ENCODE results near the gene CXCR1.

CXCR1 gene

DNA sequence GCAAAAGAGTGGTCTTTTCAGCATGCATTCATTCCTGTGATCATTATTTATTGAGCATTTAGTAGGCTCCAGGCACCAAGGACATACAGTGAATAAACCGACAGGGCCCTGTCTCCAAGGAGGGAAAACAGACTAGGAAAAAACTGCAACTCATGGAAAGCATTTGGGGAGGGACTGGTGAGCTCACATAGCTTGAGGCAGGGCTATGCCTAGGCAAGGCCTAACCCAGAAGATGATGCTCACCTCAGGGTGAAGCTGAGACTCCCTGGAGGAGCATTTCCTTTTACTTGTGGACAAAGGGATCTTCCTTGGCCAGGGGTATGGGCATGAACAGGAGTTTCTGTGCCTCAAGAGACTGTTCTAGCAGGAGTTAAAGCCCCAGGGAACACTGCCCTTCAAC is 3.9 kb downstream of the CXCR1 start:
- DNase-seq (ENCODE audit: low read depth), result no peak
- TF ChIP-seq, protein P1, sequence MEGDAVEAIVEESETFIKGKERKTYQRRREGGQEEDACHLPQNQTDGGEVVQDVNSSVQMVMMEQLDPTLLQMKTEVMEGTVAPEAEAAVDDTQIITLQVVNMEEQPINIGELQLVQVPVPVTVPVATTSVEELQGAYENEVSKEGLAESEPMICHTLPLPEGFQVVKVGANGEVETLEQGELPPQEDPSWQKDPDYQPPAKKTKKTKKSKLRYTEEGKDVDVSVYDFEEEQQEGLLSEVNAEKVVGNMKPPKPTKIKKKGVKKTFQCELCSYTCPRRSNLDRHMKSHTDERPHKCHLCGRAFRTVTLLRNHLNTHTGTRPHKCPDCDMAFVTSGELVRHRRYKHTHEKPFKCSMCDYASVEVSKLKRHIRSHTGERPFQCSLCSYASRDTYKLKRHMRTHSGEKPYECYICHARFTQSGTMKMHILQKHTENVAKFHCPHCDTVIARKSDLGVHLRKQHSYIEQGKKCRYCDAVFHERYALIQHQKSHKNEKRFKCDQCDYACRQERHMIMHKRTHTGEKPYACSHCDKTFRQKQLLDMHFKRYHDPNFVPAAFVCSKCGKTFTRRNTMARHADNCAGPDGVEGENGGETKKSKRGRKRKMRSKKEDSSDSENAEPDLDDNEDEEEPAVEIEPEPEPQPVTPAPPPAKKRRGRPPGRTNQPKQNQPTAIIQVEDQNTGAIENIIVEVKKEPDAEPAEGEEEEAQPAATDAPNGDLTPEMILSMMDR (conservative IDR thresholded peaks at IDR 0.05; ENCODE audit: low read depth, low read length), result no peak
- H3K4me3 ChIP-seq (ENCODE audit: low read length), result no peak overlapping the region

DNA sequence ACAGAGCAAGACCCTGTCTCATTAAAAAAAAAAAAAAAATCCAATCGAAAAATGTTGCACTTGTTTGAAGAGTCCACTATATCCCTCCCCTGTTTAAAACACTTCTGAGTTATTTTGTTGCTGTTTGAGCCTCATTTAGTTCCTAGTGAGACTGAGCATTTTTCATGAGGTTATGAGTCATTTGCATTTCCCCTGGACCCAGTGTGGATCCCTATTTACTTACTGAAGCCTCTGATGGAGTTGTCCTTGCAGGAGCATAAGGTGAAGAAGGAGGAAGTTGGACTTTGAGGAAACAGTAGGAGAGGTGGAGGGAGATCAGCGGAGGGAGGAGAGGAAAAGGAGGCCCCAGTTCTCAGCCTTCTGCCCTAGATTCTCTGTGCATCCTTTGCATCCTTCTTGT is 5.1 kb downstream of the CXCR1 start:
- TF ChIP-seq, protein P1 (conservative IDR thresholded peaks at IDR 0.05; ENCODE audit: low read depth, low read length), result no peak
- H3K4me3 ChIP-seq (ENCODE audit: low read length), result no peak overlapping the region
- DNase-seq (ENCODE audit: low read depth), result no peak

DNA sequence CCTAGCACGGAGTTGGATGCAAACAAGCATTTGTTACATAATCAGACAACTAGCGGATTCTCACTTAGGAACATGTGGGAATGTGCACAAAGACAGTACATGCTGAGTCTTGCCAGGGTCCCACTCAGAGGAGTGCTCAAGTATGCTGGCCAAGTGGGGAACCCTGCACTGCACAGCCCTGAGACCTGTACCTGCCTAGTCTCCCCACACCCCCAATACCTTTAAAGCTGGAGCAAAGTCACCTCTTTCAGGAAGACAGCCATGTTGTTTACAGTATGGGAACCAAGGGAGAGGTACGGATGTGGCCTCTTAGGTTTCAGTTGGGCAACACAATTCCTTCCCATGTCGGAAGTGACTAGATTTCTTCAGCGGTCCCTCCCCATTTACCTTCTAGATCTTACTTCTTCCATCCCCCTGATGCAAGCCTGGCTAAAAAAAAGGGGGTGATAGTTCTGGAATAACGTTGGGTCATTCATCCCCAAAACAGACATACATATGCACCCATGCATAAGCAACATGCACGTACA is 10.7 kb downstream of the CXCR1 start:
- no peak for DNase-seq (ENCODE audit: low read depth)
- TF ChIP-seq, protein P1 (conservative IDR thresholded peaks at IDR 0.05; ENCODE audit: low read depth, low read length), result no peak
- no peak overlapping the region for H3K4me3 ChIP-seq (ENCODE audit: low read length)

DNA sequence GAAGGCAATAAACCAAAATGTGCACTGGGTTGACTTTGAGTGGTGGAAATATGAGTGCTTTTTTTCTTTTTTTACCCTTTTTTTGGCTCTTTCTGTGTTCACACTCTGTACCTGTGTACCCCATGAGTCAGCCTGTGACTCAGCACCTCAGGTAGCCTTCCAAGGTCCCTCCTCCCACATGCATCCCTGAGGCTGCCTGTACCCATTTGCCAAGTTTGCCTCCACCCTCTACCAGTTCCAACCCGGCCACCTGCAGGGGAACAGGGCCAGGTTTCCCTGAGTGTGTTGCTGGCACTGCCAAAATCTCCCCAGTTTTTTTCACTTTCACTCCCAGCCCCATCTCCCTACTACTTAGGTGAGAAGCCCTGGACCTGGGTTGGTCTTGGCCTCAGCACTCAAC is 14.0 kb downstream of the CXCR1 start:
- DNase-seq (ENCODE audit: low read depth), result no peak
- TF ChIP-seq, protein P1 (conservative IDR thresholded peaks at IDR 0.05; ENCODE audit: low read depth, low read length), result no peak
- H3K4me3 ChIP-seq (ENCODE audit: low read length), result no peak overlapping the region

DNA sequence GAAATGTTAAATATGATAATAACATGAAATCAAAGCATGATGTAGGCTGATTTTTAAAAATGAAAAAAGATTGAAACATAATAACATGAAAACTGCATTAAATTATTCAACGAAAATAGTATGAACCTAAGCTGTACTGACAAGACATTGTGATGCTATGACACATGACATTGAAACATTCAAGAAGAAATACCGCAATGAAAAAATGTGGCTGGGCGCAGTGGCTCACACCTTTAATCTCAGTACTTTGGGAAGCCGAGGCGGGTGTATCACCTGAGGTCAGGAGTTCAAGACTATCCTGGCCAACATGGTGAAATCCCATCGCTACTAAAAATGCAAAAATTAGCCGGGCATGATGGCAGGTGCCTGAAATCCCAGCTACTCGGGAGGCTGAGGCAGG is 14.6 kb downstream of the CXCR1 start:
- no peak for DNase-seq (ENCODE audit: low read depth)
- TF ChIP-seq, protein P1 (conservative IDR thresholded peaks at IDR 0.05; ENCODE audit: low read depth, low read length), result no peak
- H3K4me3 ChIP-seq (ENCODE audit: low read length), result no peak overlapping the region

DNA sequence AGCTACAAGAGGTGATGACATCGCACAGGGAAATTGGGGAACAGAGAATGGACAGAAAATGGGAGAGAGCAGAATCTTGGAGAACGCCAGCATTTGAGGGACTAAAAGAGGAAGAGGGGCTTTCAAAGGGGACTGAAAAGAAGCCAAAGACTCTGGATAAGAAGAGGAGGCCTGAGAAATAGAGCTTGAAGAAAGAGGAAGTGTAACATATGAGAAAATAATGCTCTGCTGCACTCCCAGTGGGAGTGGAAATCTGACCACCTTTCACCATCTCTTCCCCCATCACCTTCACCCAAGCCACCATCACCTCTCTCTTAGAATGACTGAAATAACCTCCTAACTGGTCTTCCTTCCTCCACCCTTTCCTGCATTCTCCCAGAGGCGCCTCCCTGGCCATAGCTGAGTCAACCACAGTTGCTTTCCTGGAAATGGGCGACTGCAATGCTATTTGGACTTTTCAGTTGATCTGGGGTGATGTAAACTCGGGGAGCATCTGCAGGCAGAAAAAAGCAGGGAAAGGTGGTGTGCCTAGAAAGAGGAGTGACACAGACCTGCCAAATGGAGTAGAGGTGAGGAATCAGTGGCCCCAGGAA is 16.8 kb downstream of the CXCR1 start:
- TF ChIP-seq, protein P1 (conservative IDR thresholded peaks at IDR 0.05; ENCODE audit: low read depth, low read length), result no peak
- DNase-seq (ENCODE audit: low read depth), result no peak

DNA sequence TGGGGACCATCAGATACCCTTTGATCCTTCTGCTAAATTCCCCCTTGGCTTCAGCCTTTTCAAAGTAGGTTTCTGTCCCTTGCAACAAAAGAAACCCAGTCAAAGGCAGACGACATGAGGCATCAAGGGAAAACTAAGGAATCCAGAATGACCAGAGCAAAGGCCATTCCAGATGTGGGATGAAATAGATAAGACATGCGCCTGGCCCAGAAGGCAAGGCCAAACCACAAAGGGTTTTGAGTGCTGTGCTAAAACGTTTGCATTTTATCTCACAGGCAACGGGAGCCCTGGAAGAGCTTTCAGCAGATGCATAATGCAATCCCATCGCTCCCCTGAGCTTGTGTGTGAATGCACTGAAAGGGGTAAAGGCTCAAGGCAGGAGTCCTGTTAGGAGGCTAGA is 17.7 kb downstream of the CXCR1 start:
- H3K4me3 ChIP-seq (ENCODE audit: low read length), result no peak overlapping the region
- DNase-seq (ENCODE audit: low read depth), result no peak
- TF ChIP-seq, protein P1 (conservative IDR thresholded peaks at IDR 0.05; ENCODE audit: low read depth, low read length), result no peak

More for the DNA sequence above, 16.8 kb downstream of the CXCR1 start:
- no peak overlapping the region for H3K4me3 ChIP-seq (ENCODE audit: low read length)

Data from retinal pigment epithelial cell (primary cell).